Keratinocyte (primary cell): ENCODE data around the gene GCC1. TPM values are rescaled to one million over a fixed set of nuclear protein-coding genes. Genes with fewer than 3 reads are reported as not detected.
A peak's percentile ranks its signal among the peaks of the same experiment; 100 is the strongest.

Source experiments
- DNase-seq: peaks from one replicate; pipeline ENCODE4 v3.0.0-alpha.2; 2011; ENCODE audit warnings: low read depth, missing footprints, low spot score
- FAIRE-seq: peaks from 2 replicates; lab custom pipeline; 2011; peaks lifted over from hg19 to GRCh38; lab: Jason Lieb, UNC
- H2AFZ ChIP-seq: 2 replicates; pipeline ENCODE4 v1.6.0; 2012; ENCODE audit warnings: low read length, control low read depth, inconsistent platforms; ENCODE audit not compliant: control insufficient read depth
- H3K27ac ChIP-seq: 2 replicates; pipeline ENCODE4 v1.5.1; 2011; ENCODE audit warnings: low read length; ENCODE audit not compliant: control insufficient read depth, insufficient read depth
- H3K27me3 ChIP-seq: 3 replicates; pipeline ENCODE4 v1.6.0; 2011; ENCODE audit warnings: low read length; ENCODE audit not compliant: control insufficient read depth, insufficient read depth; ENCODE audit errors: extremely low read depth
- H3K36me3 ChIP-seq, 2 experiments: 2 replicates in 1 of 2; 3 replicates in 1 of 2; pipeline ENCODE4 v1.5.1; 2011; ENCODE audit warnings: low read length in 2 of 2, mild to moderate bottlenecking in 1 of 2; ENCODE audit not compliant: control insufficient read depth in 2 of 2, insufficient read depth in 2 of 2; ENCODE audit errors: extremely low read depth in 1 of 2
- H3K4me1 ChIP-seq: 3 replicates; pipeline ENCODE4 v1.5.1; 2011; ENCODE audit warnings: low read length; ENCODE audit not compliant: control insufficient read depth, insufficient read depth; ENCODE audit errors: extremely low read depth
- H3K4me2 ChIP-seq: 3 replicates; pipeline ENCODE4 v1.6.0; 2011; ENCODE audit warnings: low read depth, low read length; ENCODE audit not compliant: control insufficient read depth, insufficient read depth; ENCODE audit errors: extremely low read depth
- H3K4me3 ChIP-seq, 3 experiments: fragments of 200-600 bp in 1 of 3; sonication (generic) in 1 of 3; 2 replicates in 2 of 3; 3 replicates in 1 of 3; pipeline ENCODE4 v1.5.1; 2011 to 2016; ENCODE audit warnings: low read length in 3 of 3, mild to moderate bottlenecking in 3 of 3, control low read depth in 2 of 3, inconsistent platforms in 1 of 3, low read depth in 1 of 3, mixed read lengths in 1 of 3, mixed run types in 1 of 3, moderate library complexity in 1 of 3; ENCODE audit not compliant: control insufficient read depth in 2 of 3, insufficient read depth in 2 of 3; ENCODE audit errors: extremely low read depth in 1 of 3
- H3K79me2 ChIP-seq: 2 replicates; pipeline ENCODE4 v1.6.0; 2012; ENCODE audit warnings: low read length; ENCODE audit not compliant: control insufficient read depth, insufficient read depth
- H3K9ac ChIP-seq: 3 replicates; pipeline ENCODE4 v1.6.0; 2011; ENCODE audit warnings: low read length; ENCODE audit not compliant: control insufficient read depth, insufficient read depth; ENCODE audit errors: extremely low read depth
- H3K9me1 ChIP-seq: 3 replicates; pipeline ENCODE4 v1.6.0; 2011; ENCODE audit warnings: low read length; ENCODE audit not compliant: control insufficient read depth, insufficient read depth; ENCODE audit errors: extremely low read depth
- H3K9me3 ChIP-seq: 2 replicates; pipeline ENCODE4 v1.5.1; 2012; ENCODE audit warnings: low read depth, low read length; ENCODE audit not compliant: control insufficient read depth
- H4K20me1 ChIP-seq: 3 replicates; pipeline ENCODE4 v1.6.0; 2011; ENCODE audit warnings: low read length; ENCODE audit not compliant: control insufficient read depth, insufficient read depth; ENCODE audit errors: extremely low read depth
- EZH2 ChIP-seq: IDR thresholded peaks from one replicate; pipeline ENCODE4 v1.6.1; 2012; ENCODE audit warnings: inconsistent platforms, mild to moderate bottlenecking, low read length, moderate library complexity
- dilution Hi-C: fragments of 300-500 bp; cut with MboI; formaldehyde crosslinking; loops from one replicate; pipeline ENCODE4 v1.7.0; 2020; ENCODE audit warnings: low sequenced_read_pairs; ENCODE audit not compliant: extremely low pct_ligation_motif_present
- polyA plus RNA-seq, 5 experiments: library from polyadenylated mRNA; depleted of rRNA in 3 of 5; stranded (reverse) in 3 of 5; stranded (forward) in 1 of 5; unstranded in 1 of 5; fragments of >200 nt; gene quantifications; 1 replicate in 1 of 5; 2 replicates in 3 of 5; 3 replicates in 1 of 5; pipeline versions ENCODE4 v1.2.1 to v1.2.3, GENCODE V29; 2011 to 2012; ENCODE audit warnings: missing spikeins in 2 of 5, low read depth in 1 of 5, low replicate concordance in 1 of 5
- TF ChIP-seq, protein P1 (sequence below), 3 experiments: IDR thresholded peaks in 1 of 3; conservative IDR thresholded peaks in 1 of 3; optimal IDR thresholded peaks in 1 of 3; 2 replicates in 2 of 3; 3 replicates in 1 of 3; pipeline versions ENCODE3 to v1.5.1; 2011; ENCODE audit warnings: low read length in 3 of 3, mild to moderate bottlenecking in 3 of 3, moderate library complexity in 2 of 3, control low read depth in 1 of 3, inconsistent platforms in 1 of 3; ENCODE audit not compliant: insufficient read depth in 2 of 3; ENCODE audit errors: extremely low read depth in 1 of 3

GCC1 gene
- polyA plus RNA-seq, 1 donor (not counting 4 experiments of a cell fraction or from before 2014, with no cell fraction given): 8.9 TPM

DNA sequence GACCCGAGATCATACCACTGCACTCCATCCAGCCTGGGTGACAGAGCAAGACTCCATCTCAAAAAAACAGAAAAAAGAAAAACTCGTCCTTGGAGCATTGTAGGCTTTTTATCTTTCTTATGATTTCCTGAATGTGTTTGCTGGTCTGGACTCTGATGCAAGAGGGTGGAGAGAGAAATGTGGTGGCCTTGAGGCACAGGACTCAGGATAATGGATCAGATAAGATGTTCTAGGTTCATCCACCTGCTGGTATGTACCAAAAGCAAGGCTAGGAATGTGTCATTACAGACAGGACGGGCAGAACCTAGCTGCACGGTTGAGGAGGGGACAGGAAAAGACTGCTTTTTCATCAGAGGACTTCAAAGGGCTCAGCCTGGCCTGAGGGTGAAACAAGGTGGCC, 33.5 kb downstream of the GCC1 start:
- Histone ChIP-seq H3K9me1 (no peaks in the 10 kb centered on the region), H3K27ac (no peak overlapping the region), H2AFZ (no peak overlapping the region), H3K79me2 (no peaks in the 10 kb centered on the region), H3K36me3 (no peaks in the 10 kb centered on the region), H3K4me3 (no peak overlapping the region), H3K4me2 (no peak overlapping the region), H3K9me3 (no peaks in the 10 kb centered on the region), H3K4me1 (no peaks in the 10 kb centered on the region), H3K9ac (no peak overlapping the region), H3K27me3 (no peaks in the 10 kb centered on the region), H4K20me1 (no peaks in the 10 kb centered on the region)
- TF ChIP-seq, protein P1, sequence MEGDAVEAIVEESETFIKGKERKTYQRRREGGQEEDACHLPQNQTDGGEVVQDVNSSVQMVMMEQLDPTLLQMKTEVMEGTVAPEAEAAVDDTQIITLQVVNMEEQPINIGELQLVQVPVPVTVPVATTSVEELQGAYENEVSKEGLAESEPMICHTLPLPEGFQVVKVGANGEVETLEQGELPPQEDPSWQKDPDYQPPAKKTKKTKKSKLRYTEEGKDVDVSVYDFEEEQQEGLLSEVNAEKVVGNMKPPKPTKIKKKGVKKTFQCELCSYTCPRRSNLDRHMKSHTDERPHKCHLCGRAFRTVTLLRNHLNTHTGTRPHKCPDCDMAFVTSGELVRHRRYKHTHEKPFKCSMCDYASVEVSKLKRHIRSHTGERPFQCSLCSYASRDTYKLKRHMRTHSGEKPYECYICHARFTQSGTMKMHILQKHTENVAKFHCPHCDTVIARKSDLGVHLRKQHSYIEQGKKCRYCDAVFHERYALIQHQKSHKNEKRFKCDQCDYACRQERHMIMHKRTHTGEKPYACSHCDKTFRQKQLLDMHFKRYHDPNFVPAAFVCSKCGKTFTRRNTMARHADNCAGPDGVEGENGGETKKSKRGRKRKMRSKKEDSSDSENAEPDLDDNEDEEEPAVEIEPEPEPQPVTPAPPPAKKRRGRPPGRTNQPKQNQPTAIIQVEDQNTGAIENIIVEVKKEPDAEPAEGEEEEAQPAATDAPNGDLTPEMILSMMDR (optimal IDR thresholded peaks at IDR 0.05 in 1 of 3, IDR thresholded peaks at IDR 0.05 in 1 of 3, conservative IDR thresholded peaks at IDR 0.05 in 1 of 3; ENCODE audit: extremely low read depth in 1 of 3, insufficient read depth in 2 of 3, low read length in 3 of 3): no peak
- TF ChIP-seq EZH2: no peak
- FAIRE-seq (no peak), DNase-seq (no peak)
- dilution Hi-C loops: no loop called here

DNA sequence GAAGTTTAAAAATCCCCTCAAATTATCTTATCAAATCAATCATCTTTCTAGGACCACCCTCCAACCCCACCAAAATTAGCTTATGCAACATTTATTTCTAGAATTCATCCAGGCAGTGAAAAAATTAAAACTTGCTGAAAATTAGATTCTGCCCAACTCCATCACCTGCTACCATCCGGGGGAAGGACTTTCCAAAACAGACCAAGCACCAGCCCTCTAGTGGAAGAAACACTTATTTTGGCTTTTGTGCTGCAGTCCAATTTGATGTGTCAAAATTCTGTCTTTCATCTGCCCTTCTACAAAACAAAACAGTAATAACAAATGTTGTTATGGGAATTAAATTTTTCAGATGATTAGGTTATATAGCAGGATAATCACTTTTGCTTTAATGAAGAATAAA, 35.1 kb downstream of the GCC1 start:
- no peaks in the 10 kb centered on the region for H3K9me3 ChIP-seq
- no peak overlapping the region for H3K4me2 ChIP-seq
- H3K9ac ChIP-seq: no peak overlapping the region
- dilution Hi-C loops: no loop called here
- no peak overlapping the region for H3K27ac ChIP-seq
- H3K79me2 ChIP-seq: no peaks in the 10 kb centered on the region
- no peaks in the 10 kb centered on the region for H3K27me3 ChIP-seq
- H3K4me1 ChIP-seq: no peaks in the 10 kb centered on the region
- H3K4me3 ChIP-seq: no peak overlapping the region
- H3K9me1 ChIP-seq: no peaks in the 10 kb centered on the region
- DNase-seq: no peak
- TF ChIP-seq, protein P1 (optimal IDR thresholded peaks at IDR 0.05 in 1 of 3, IDR thresholded peaks at IDR 0.05 in 1 of 3, conservative IDR thresholded peaks at IDR 0.05 in 1 of 3; ENCODE audit: extremely low read depth in 1 of 3, insufficient read depth in 2 of 3, low read length in 3 of 3): peak; percentile 2 to 37 (median 17)
- TF ChIP-seq EZH2: no peak
- H2AFZ ChIP-seq: no peak overlapping the region
- H3K36me3 ChIP-seq: no peaks in the 10 kb centered on the region
- H4K20me1 ChIP-seq: no peaks in the 10 kb centered on the region
- FAIRE-seq: no peak
